IMR-90 (cell line): ENCODE measurements around the gene NLRC5.

Experiments
- CTCF ChIP-seq: conservative IDR thresholded peaks from 2 replicates; pipeline ENCODE4 v1.5.1; 2012; ENCODE audit warnings: mild to moderate bottlenecking, low read depth, low read length, improper control_type of control experiment
- ELK1 ChIP-seq: fragments of 150-350 bp; IDR thresholded peaks from 2 replicates; pipeline ENCODE4 v1.6.1; 2016; ENCODE audit warnings: low read depth, mild to moderate bottlenecking, low read length, moderate library complexity, borderline replicate concordance
- FOS ChIP-seq: fragments of 150-350 bp; IDR thresholded peaks from 2 replicates; pipeline ENCODE4 v1.6.1; 2016; ENCODE audit warnings: low read depth, low read length
- MAFK ChIP-seq: IDR thresholded peaks from 2 replicates; pipeline ENCODE4 v1.6.1; 2012; ENCODE audit warnings: low read depth, low read length, improper control_type of control experiment
- MAZ ChIP-seq: IDR thresholded peaks from 2 replicates; pipeline ENCODE4 v1.6.1; 2012; ENCODE audit warnings: low read depth, mild to moderate bottlenecking, low read length, improper control_type of control experiment, moderate library complexity, borderline replicate concordance
- MXI1 ChIP-seq: IDR thresholded peaks from 2 replicates; pipeline ENCODE4 v1.6.1; 2012; ENCODE audit warnings: low read depth, mild to moderate bottlenecking, low read length, moderate library complexity, borderline replicate concordance
- NFE2L2 ChIP-seq: fragments of 150-350 bp; IDR thresholded peaks from 2 replicates; pipeline ENCODE4 v1.6.1; 2016; ENCODE audit warnings: low read depth, mild to moderate bottlenecking, low read length
- POLR2A ChIP-seq: IDR thresholded peaks from 2 replicates; pipeline ENCODE4 v1.6.1; 2012; ENCODE audit warnings: mild to moderate bottlenecking, low read depth, low read length
- USF2 ChIP-seq: fragments of 150-350 bp; IDR thresholded peaks from 2 replicates; pipeline ENCODE4 v1.6.1; 2017; ENCODE audit warnings: mild to moderate bottlenecking, antibody characterized with exemption, low read length, low read depth

GRCh38 chr16:57007530-57007929 lies 18.2 kb downstream of the NLRC5 start:
- TF ChIP-seq MXI1 (no peak), USF2 (no peak), CTCF (no peak), NFE2L2 (no peak), FOS (no peak), POLR2A (no peak), MAFK (no peak), MAZ (no peak), ELK1 (no peak)
